Measurements from ENCODE around the gene ADGRF3.
"Not testable (repeated sequence)": the region's sequence is repeated elsewhere in the genome, so short reads cannot be mapped to it uniquely, and the experiment has no call there.

GRCh38 chr2:26354469-26354868 lies 7.9 kb upstream of the ADGRF3 start:
- TF ChIP-seq EZH2phosphoT487 (IDR thresholded peaks at IDR 0.05; ENCODE audit: insufficient read depth, low read depth); EZH2 (IDR thresholded peaks at IDR 0.05; ENCODE audit: insufficient read depth, poor library complexity, severe bottlenecking): not testable (repeated sequence)

Measured in GM23248 (cell line).